Osteoblast (primary cell): ENCODE measurements around the gene C17orf100. TPM values are rescaled to one million over a fixed set of nuclear protein-coding genes. Genes with fewer than 3 reads are reported as not detected.
"Not testable (repeated sequence)": the region's sequence is repeated elsewhere in the genome, so short reads cannot be mapped to it uniquely, and the experiment has no call there.

Experiments used
- DNase-seq: peaks from one replicate; pipeline ENCODE4 v3.0.0; 2011; ENCODE audit warnings: low spot score, mixed read lengths; ENCODE audit not compliant: insufficient read length; ENCODE audit errors: missing footprints
- H2AFZ ChIP-seq: 2 replicates; pipeline ENCODE4 v1.6.0; 2011; ENCODE audit warnings: mild to moderate bottlenecking, low read length
- H3K27ac ChIP-seq: 2 replicates; pipeline ENCODE4 v1.5.1; 2011; ENCODE audit warnings: mild to moderate bottlenecking, low read depth, low read length, moderate library complexity
- H3K27me3 ChIP-seq: 2 replicates; pipeline ENCODE4 v1.6.0; 2012; ENCODE audit warnings: mild to moderate bottlenecking, control low read depth, inconsistent platforms, low read length, moderate library complexity; ENCODE audit not compliant: insufficient read depth
- H3K36me3 ChIP-seq: 2 replicates; pipeline ENCODE4 v1.5.1; 2011; ENCODE audit warnings: mild to moderate bottlenecking, low read length, control low read depth, moderate library complexity; ENCODE audit not compliant: insufficient read depth
- H3K4me1 ChIP-seq: 2 replicates; pipeline ENCODE4 v1.5.1; 2011; ENCODE audit warnings: mild to moderate bottlenecking, low read length, control low read depth, moderate library complexity; ENCODE audit not compliant: insufficient read depth
- H3K4me2 ChIP-seq: 2 replicates; pipeline ENCODE4 v1.6.0; 2011; ENCODE audit warnings: mild to moderate bottlenecking, low read length; ENCODE audit not compliant: insufficient read depth
- H3K4me3 ChIP-seq: fragments of 200-600 bp; sonication (generic); 3 replicates; pipeline ENCODE4 v1.5.1; 2012; ENCODE audit warnings: mild to moderate bottlenecking, low read length, inconsistent platforms; ENCODE audit not compliant: insufficient read depth
- H3K79me2 ChIP-seq: 2 replicates; pipeline ENCODE4 v1.6.0; 2012; ENCODE audit warnings: mild to moderate bottlenecking, low read length, control low read depth, inconsistent platforms; ENCODE audit not compliant: insufficient read depth
- H3K9me3 ChIP-seq: 2 replicates; pipeline ENCODE4 v1.5.1; 2011; ENCODE audit warnings: low read depth, low read length, control low read depth
- H4K20me1 ChIP-seq: 2 replicates; pipeline ENCODE4 v1.6.0; 2012; ENCODE audit warnings: mild to moderate bottlenecking, low read length, control low read depth; ENCODE audit not compliant: insufficient read depth
- CTCF ChIP-seq: IDR thresholded peaks from 2 replicates; pipeline ENCODE4 v1.5.1; 2011; ENCODE audit warnings: mild to moderate bottlenecking, low read depth, low read length, moderate library complexity; ENCODE audit errors: extremely low read depth
- total RNA-seq: library from RNA; depleted of rRNA; stranded (reverse); fragments of >200 nt; gene quantifications from 2 replicates; pipeline ENCODE4 v1.2.3, GENCODE V29; 2012

Gene C17orf100
- total RNA-seq, 1 donor: 0.72 TPM

- DNase-seq: peak; percentile 63
- no peaks in the 10 kb centered on the region for H3K9me3 ChIP-seq
- peaks cover 10% of the 10 kb centered on the region for H3K79me2 ChIP-seq
- H3K4me2 ChIP-seq: no peak overlapping the region
- peaks cover 44% of the 10 kb centered on the region for H3K27me3 ChIP-seq
- no peak for TF ChIP-seq CTCF
- H3K4me3 ChIP-seq: no peak overlapping the region
- no peak overlapping the region for H3K27ac ChIP-seq
- H3K36me3 ChIP-seq: no peaks in the 10 kb centered on the region
- peaks cover 14% of the 10 kb centered on the region for H3K4me1 ChIP-seq
- no peak overlapping the region for H2AFZ ChIP-seq
- H4K20me1 ChIP-seq: peaks cover 6% of the 10 kb centered on the region
Measured at GRCh38 chr17:6654841-6655731, 3.5 kb downstream of the C17orf100 start.

GRCh38 chr17:6655732-6656361 lies 4.3 kb downstream of the C17orf100 start:
- H4K20me1 ChIP-seq, H3K9me3 ChIP-seq, H3K36me3 ChIP-seq, H3K4me3 ChIP-seq, DNase-seq, H3K4me1 ChIP-seq, H3K4me2 ChIP-seq, H2AFZ ChIP-seq, H3K79me2 ChIP-seq, H3K27ac ChIP-seq: not testable (repeated sequence)
- peaks cover 52% of the 10 kb centered on the region for H3K27me3 ChIP-seq

GRCh38 chr17:6656797-6657632 lies 5.5 kb downstream of the C17orf100 start:
- not testable (repeated sequence) for H3K9me3 ChIP-seq, H3K4me2 ChIP-seq, H2AFZ ChIP-seq, H3K36me3 ChIP-seq, H3K4me1 ChIP-seq, H4K20me1 ChIP-seq, H3K79me2 ChIP-seq, H3K4me3 ChIP-seq, H3K27ac ChIP-seq
- DNase-seq: peak; percentile 44
- H3K27me3 ChIP-seq: peaks cover 61% of the 10 kb centered on the region

- no peak overlapping the region for H2AFZ ChIP-seq
- no peak overlapping the region for H3K4me3 ChIP-seq
- TF ChIP-seq CTCF: no peak
- H3K27me3 ChIP-seq: peaks cover 66% of the 10 kb centered on the region
- H3K4me1 ChIP-seq: no peaks in the 10 kb centered on the region
- no peaks in the 10 kb centered on the region for H3K36me3 ChIP-seq
- no peaks in the 10 kb centered on the region for H3K9me3 ChIP-seq
- no peak overlapping the region for H3K27ac ChIP-seq
- H4K20me1 ChIP-seq: no peaks in the 10 kb centered on the region
- DNase-seq: peak; percentile 31
- H3K4me2 ChIP-seq: no peak overlapping the region
- no peaks in the 10 kb centered on the region for H3K79me2 ChIP-seq
Measured at GRCh38 chr17:6657633-6658287, 6.2 kb downstream of the C17orf100 start.

- not testable (repeated sequence) for H3K27ac ChIP-seq, H3K9me3 ChIP-seq, H3K36me3 ChIP-seq, H3K79me2 ChIP-seq, H4K20me1 ChIP-seq, H3K4me1 ChIP-seq, H3K4me3 ChIP-seq, DNase-seq, H3K4me2 ChIP-seq, H2AFZ ChIP-seq
- H3K27me3 ChIP-seq: peaks cover 66% of the 10 kb centered on the region
Measured at GRCh38 chr17:6658411-6658810, 6.8 kb downstream of the C17orf100 start.
